Esophagus muscularis mucosa (tissue), 4 donors: ENCODE results near the gene GRB2. TPM values are rescaled to one million over a fixed set of nuclear protein-coding genes. Genes with fewer than 3 reads are reported as not detected.
"Not testable (repeated sequence)": the region's sequence is repeated elsewhere in the genome, so short reads cannot be mapped to it uniquely, and the experiment has no call there.

Experiments
- DNase-seq: peaks from one replicate; pipeline ENCODE4 v3.0.0-alpha.2; 2017; ENCODE audit errors: extremely low spot score
- H3K27ac ChIP-seq, 4 donors: fragments of 200-600 bp; sonication (generic); replicated peaks in 1 of 4; 1 replicate in 3 of 4; 2 replicates in 1 of 4; pipeline ENCODE4 v1.5.1; 2016 to 2019; ENCODE audit warnings: mild to moderate bottlenecking in 1 of 4
- H3K27me3 ChIP-seq, 4 donors: fragments of 200-600 bp; sonication (generic); one replicate each; pipeline versions ENCODE4 v1.5.1 to v1.6.0; 2016 to 2019
- H3K36me3 ChIP-seq, 4 donors: fragments of 200-600 bp; sonication (generic); one replicate each; pipeline ENCODE4 v1.5.1; 2016 to 2019
- H3K4me1 ChIP-seq, 4 donors: fragments of 200-600 bp; sonication (generic); one replicate each; pipeline ENCODE4 v1.5.1; 2016 to 2019
- H3K4me3 ChIP-seq, 4 donors: fragments of 200-600 bp; sonication (generic); 1 replicate in 2 of 4; 2 replicates in 2 of 4; pipeline ENCODE4 v1.5.1; 2016 to 2019; ENCODE audit warnings: mild to moderate bottlenecking in 4 of 4, moderate library complexity in 1 of 4
- H3K9me3 ChIP-seq, 4 donors: fragments of 200-600 bp; sonication (generic); 1 replicate in 3 of 4; 2 replicates in 1 of 4; pipeline ENCODE4 v1.5.1; 2016 to 2019
- CTCF ChIP-seq, 3 experiments: fragments of 200-600 bp in 2 of 3; fragments of 450-650 bp in 1 of 3; sonication (generic) in 2 of 3; IDR thresholded peaks; one replicate each; pipeline ENCODE4 v1.5.1; 2017 to 2019; ENCODE audit warnings: antibody characterized with exemption in 3 of 3, mild to moderate bottlenecking in 2 of 3, moderate library complexity in 1 of 3
- EP300 ChIP-seq: sonication (generic); formaldehyde crosslinking; IDR thresholded peaks from one replicate; pipeline ENCODE4 v1.6.1; 2017; ENCODE audit warnings: antibody characterized with exemption
- POLR2A ChIP-seq: fragments of 450-650 bp; IDR thresholded peaks from one replicate; pipeline ENCODE4 v1.6.1; 2017; ENCODE audit warnings: antibody characterized with exemption, moderate library complexity, mild to moderate bottlenecking, low read depth
- POLR2AphosphoS5 ChIP-seq, 2 donors: sonication (generic); formaldehyde crosslinking; IDR thresholded peaks; one replicate each; pipeline ENCODE4 v1.6.1; 2017; ENCODE audit warnings: antibody characterized with exemption in 2 of 2
- WGBS: methylation state at CpG from one replicate; pipeline ENCODE4 v1.1.5; 2018; 5-methylcytosine and 5-hydroxymethylcytosine counted together
- intact Hi-C: fragments of 100-400 bp; cut with DNase I; formaldehyde crosslinking; loops from one replicate; pipeline ENCODE4 v1.15.1; 2023
- total RNA-seq, 4 donors: library from RNA; depleted of rRNA; stranded (reverse); fragments of >200 nt; gene quantifications; one replicate each; pipeline versions ENCODE4 v1.1.0 to v1.2.1, GENCODE V29; 2016

The GRB2 gene
- total RNA-seq, 4 donors from 2014 or later, result 84.3 to 140 (median 113) TPM

GRCh38 chr17:75287221-75287620, 118.3 kb downstream of the GRB2 start:
- Histone ChIP-seq H3K27ac (no peak overlapping the region), H3K4me3 (no peak overlapping the region), H3K36me3 (peaks cover 5 to 38% (median 22%) of the 10 kb centered on the region in 4 donors), H3K9me3 (no peaks in the 10 kb centered on the region), H3K4me1 (peaks cover 9 to 17% (median 14%) of the 10 kb centered on the region in 4 donors), H3K27me3 (no peaks in the 10 kb centered on the region)
- intact Hi-C loops, result loop anchor here (10.0 kb wide), 1 partner anchor 228 kb away; the partner anchor contains the start of genes CASKIN2 and TSEN54
- no peak for TF ChIP-seq POLR2A
- no peak for TF ChIP-seq EP300
- TF ChIP-seq CTCF (IDR thresholded peaks at IDR 0.05), result no peak
- no peak for TF ChIP-seq POLR2AphosphoS5 (IDR thresholded peaks at IDR 0.05)
- no peak for DNase-seq
- WGBS, result 78% methylated on average over 9 of the region's 9 CpGs

- 72% methylated on average over 5 of the region's 6 CpGs for WGBS
- DNase-seq, result no peak
- Histone ChIP-seq H3K4me1 (peaks cover 6 to 13% (median 11%) of the 10 kb centered on the region in 4 donors), H3K27ac (no peak overlapping the region), H3K27me3 (no peaks in the 10 kb centered on the region), H3K4me3 (no peak overlapping the region), H3K36me3 (peaks cover 12 to 50% (median 41%) of the 10 kb centered on the region in 4 donors), H3K9me3 (no peaks in the 10 kb centered on the region)
- intact Hi-C loops, result loop anchor here (10.0 kb wide), 1 partner anchor 230 kb away; the partner anchor contains the start of genes CASKIN2 and TSEN54
- TF ChIP-seq POLR2AphosphoS5 (IDR thresholded peaks at IDR 0.05) (no peak), EP300 (no peak), CTCF (IDR thresholded peaks at IDR 0.05) (no peak), POLR2A (no peak)
Observed at GRCh38 chr17:75285123-75285522, 120.4 kb downstream of the GRB2 start.

GRCh38 chr17:75280189-75280588, 125.3 kb downstream of the GRB2 start:
- not testable (repeated sequence) for H3K9me3 ChIP-seq, H3K4me3 ChIP-seq, H3K27me3 ChIP-seq, DNase-seq, H3K4me1 ChIP-seq, H3K27ac ChIP-seq
- WGBS, result 96% methylated on average over 4 of the region's 4 CpGs
- intact Hi-C loops, result loop anchor here (10.0 kb wide), 1 partner anchor 235 kb away; the partner anchor contains the start of genes CASKIN2 and TSEN54
- H3K36me3 ChIP-seq, result peaks cover 9 to 65% (median 51%) of the 10 kb centered on the region in 4 donors

- TF ChIP-seq EP300, result no peak
- no peak for TF ChIP-seq POLR2AphosphoS5 (IDR thresholded peaks at IDR 0.05)
- no peak for TF ChIP-seq POLR2A
- no peak for TF ChIP-seq CTCF (IDR thresholded peaks at IDR 0.05)
- Histone ChIP-seq H3K9me3 (no peaks in the 10 kb centered on the region), H3K27ac (no peak overlapping the region), H3K4me1 (peaks cover 8 to 16% (median 10%) of the 10 kb centered on the region in 4 donors), H3K27me3 (no peaks in the 10 kb centered on the region), H3K4me3 (no peak overlapping the region), H3K36me3 (peaks cover 9 to 57% (median 40%) of the 10 kb centered on the region in 4 donors)
- intact Hi-C loops, result no loop called here
- no peak for DNase-seq
- WGBS, result 91% methylated on average over 6 of the region's 6 CpGs
Observed at GRCh38 chr17:75277664-75278071, 127.8 kb downstream of the GRB2 start.

GRCh38 chr17:75273977-75274708, 131.3 kb downstream of the GRB2 start:
- Histone ChIP-seq H3K27ac (no peak overlapping the region), H3K27me3 (peaks cover 0 to 4% (median 0%) of the 10 kb centered on the region in 4 donors), H3K36me3 (peaks cover 0 to 26% (median 19%) of the 10 kb centered on the region in 4 donors), H3K4me3 (no peak overlapping the region), H3K4me1 (peaks cover 27 to 41% (median 36%) of the 10 kb centered on the region in 4 donors), H3K9me3 (no peaks in the 10 kb centered on the region)
- TF ChIP-seq POLR2AphosphoS5 (IDR thresholded peaks at IDR 0.05), result no peak
- no peak for TF ChIP-seq CTCF (IDR thresholded peaks at IDR 0.05)
- no peak for TF ChIP-seq EP300
- no peak for TF ChIP-seq POLR2A
- intact Hi-C loops, result loop anchor here (5.0 kb wide), 1 partner anchor 133 kb away; the partner anchor contains the start of gene GRB2
- 63% methylated on average over 7 of the region's 7 CpGs for WGBS
- no peak for DNase-seq
